GM12891 (cell line): ENCODE data around the gene ATP5PB. TPM values are rescaled to one million over a fixed set of nuclear protein-coding genes. Genes with fewer than 3 reads are reported as not detected.
A peak's percentile ranks its signal among the peaks of the same experiment; 100 is the strongest.

Experiments used
- DNase-seq: peaks from one replicate; pipeline ENCODE4 v3.0.0; 2011; ENCODE audit warnings: low spot score; ENCODE audit not compliant: insufficient read length
- FAIRE-seq: peaks from 2 replicates; lab custom pipeline; 2011; peaks lifted over from hg19 to GRCh38; lab: Jason Lieb, UNC
- PAX5 ChIP-seq: IDR thresholded peaks from 2 replicates; pipeline ENCODE4 v1.6.1; 2011; ENCODE audit warnings: low read length, moderate library complexity, mild to moderate bottlenecking; ENCODE audit not compliant: insufficient read depth, severe bottlenecking
- POLR2A ChIP-seq: IDR thresholded peaks from 2 replicates; pipeline ENCODE4 v1.6.1; 2011; ENCODE audit warnings: low read depth, low read length, control low read depth
- POLR2AphosphoS5 ChIP-seq: IDR thresholded peaks from 2 replicates; pipeline ENCODE4 v1.6.1; 2011; ENCODE audit warnings: low read depth, low read length, control low read depth
- POU2F2 ChIP-seq: IDR thresholded peaks from 2 replicates; pipeline ENCODE4 v1.6.1; 2011; ENCODE audit warnings: low read depth, mild to moderate bottlenecking, control low read depth, low read length, moderate library complexity
- SPI1 ChIP-seq: IDR thresholded peaks from 2 replicates; pipeline ENCODE4 v1.6.1; 2011; ENCODE audit warnings: low read depth, low read length, control low read depth
- TAF1 ChIP-seq: IDR thresholded peaks from 2 replicates; pipeline ENCODE4 v1.6.1; 2011; ENCODE audit warnings: low read depth, low read length, control low read depth
- polyA plus RNA-seq: library from polyadenylated mRNA; unstranded; fragments of >200 nt; gene quantifications from one replicate; pipeline ENCODE4 v1.2.1, GENCODE V29; 2012; ENCODE audit warnings: low read depth, missing spikeins, inconsistent platforms; ENCODE audit not compliant: missing spikeins

ATP5PB gene
- polyA plus RNA-seq, result 444 TPM

- TF ChIP-seq SPI1 (no peak), POLR2AphosphoS5 (peak; percentile 64), POLR2A (peak; percentile 63), TAF1 (peak; percentile 68), POU2F2 (no peak), PAX5 (no peak)
- FAIRE-seq (peak; percentile 94), DNase-seq (peak; percentile 91)
Observed at GRCh38 chr1:111448918-111449702, at the start of gene ATP5PB, which contains the start of gene WDR77. ATP5PB (plus strand) TSS chr1:111449464; CDS start chr1:111449542, 78 bp downstream. WDR77 (minus strand) TSS chr1:111449256; CDS start chr1:111449169, 87 bp downstream.

GRCh38 chr1:111399792-111400610 lies 49.3 kb upstream of the ATP5PB start:
- FAIRE-seq (peak; percentile 66), DNase-seq (peak; percentile 13)
- TF ChIP-seq POLR2AphosphoS5 (no peak), POLR2A (no peak), SPI1 (no peak), POU2F2 (no peak), TAF1 (no peak), PAX5 (no peak)

GRCh38 chr1:111402083-111402482 lies 47.2 kb upstream of the ATP5PB start:
- FAIRE-seq (no peak), DNase-seq (no peak)
- TF ChIP-seq POU2F2, result no peak
- no peak for TF ChIP-seq POLR2AphosphoS5
- no peak for TF ChIP-seq POLR2A
- TF ChIP-seq SPI1, result no peak
- TF ChIP-seq TAF1, result no peak
- no peak for TF ChIP-seq PAX5

GRCh38 chr1:111404588-111404987 lies 44.7 kb upstream of the ATP5PB start:
- DNase-seq, result no peak
- peak; percentile 63 for FAIRE-seq
- TF ChIP-seq TAF1 (no peak), SPI1 (no peak), POLR2AphosphoS5 (no peak)

- DNase-seq (peak; percentile 49), FAIRE-seq (peak; percentile 98)
- TF ChIP-seq POU2F2 (no peak), TAF1 (no peak), POLR2AphosphoS5 (no peak), SPI1 (no peak), PAX5 (no peak), POLR2A (no peak)
Observed at GRCh38 chr1:111406321-111406768, 42.9 kb upstream of the ATP5PB start.

GRCh38 chr1:111407301-111407700 lies 42.0 kb upstream of the ATP5PB start:
- FAIRE-seq (no peak), DNase-seq (no peak)
- TF ChIP-seq SPI1, result no peak

- DNase-seq (no peak), FAIRE-seq (no peak)
- TF ChIP-seq POLR2AphosphoS5, result no peak
- TF ChIP-seq PAX5, result no peak
Observed at GRCh38 chr1:111412839-111413238, 36.4 kb upstream of the ATP5PB start.

GRCh38 chr1:111414756-111415155 lies 34.5 kb upstream of the ATP5PB start:
- no peak for FAIRE-seq
- TF ChIP-seq PAX5 (no peak), SPI1 (no peak), POU2F2 (no peak), TAF1 (no peak), POLR2A (no peak), POLR2AphosphoS5 (no peak)
- no peak for DNase-seq

GRCh38 chr1:111415461-111415860 lies 33.8 kb upstream of the ATP5PB start:
- no peak for FAIRE-seq
- TF ChIP-seq POLR2A, result no peak
- TF ChIP-seq TAF1, result no peak
- no peak for TF ChIP-seq POLR2AphosphoS5
- TF ChIP-seq POU2F2, result no peak
- TF ChIP-seq SPI1, result no peak
- TF ChIP-seq PAX5, result no peak

GRCh38 chr1:111417755-111418154 lies 31.5 kb upstream of the ATP5PB start:
- DNase-seq (no peak), FAIRE-seq (no peak)
- no peak for TF ChIP-seq PAX5
- TF ChIP-seq POLR2AphosphoS5, result no peak
- no peak for TF ChIP-seq POLR2A
- TF ChIP-seq TAF1, result no peak
- TF ChIP-seq POU2F2, result no peak
- no peak for TF ChIP-seq SPI1

More at GRCh38 chr1:111415461-111415860, 33.8 kb upstream of the ATP5PB start:
- no peak for DNase-seq
